ENCODE results near the gene ANP32A.
"Not testable (repeated sequence)": the region's sequence is repeated elsewhere in the genome, so short reads cannot be mapped to it uniquely, and the experiment has no call there.

ANP32A gene

DNA sequence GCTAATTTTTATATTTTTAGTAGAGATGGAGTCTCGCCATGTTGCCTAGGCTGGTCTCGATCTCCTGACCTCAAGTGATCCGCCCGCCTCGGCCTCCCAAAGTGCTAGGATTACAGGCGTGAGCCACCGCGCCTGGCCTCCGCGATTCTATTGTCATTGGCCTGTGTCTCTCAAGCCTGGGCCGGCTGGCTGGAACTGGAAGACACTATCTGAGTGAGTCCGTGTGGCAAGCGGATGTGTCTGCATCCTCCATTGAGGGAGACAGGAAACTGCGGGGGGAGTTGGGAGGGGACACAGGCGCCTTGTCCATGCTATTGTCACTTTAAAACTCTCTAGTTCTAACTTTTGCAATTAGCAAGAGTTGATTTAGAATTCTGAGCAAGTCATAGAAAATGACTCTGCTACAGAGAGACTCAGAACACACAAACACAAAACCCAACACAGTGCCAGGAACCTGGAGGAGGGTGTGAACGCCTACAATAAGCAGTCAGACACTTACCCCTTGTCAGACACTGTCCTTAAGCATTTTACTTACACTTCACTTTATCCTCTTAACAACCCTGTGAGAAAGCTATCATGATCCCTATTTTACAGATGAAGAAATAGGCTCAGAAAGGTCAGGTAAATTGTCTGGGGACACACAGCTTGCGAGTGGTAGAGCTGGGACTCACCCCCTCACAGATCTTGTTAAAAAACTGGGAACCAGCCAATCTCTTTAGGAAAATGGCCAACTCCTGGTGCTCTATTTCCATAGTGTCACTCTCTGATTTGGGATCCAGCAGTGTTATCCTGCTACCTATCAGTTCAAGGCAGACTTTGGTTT, 38.7 kb downstream of the ANP32A start:
- no peak for DNase-seq (ENCODE audit: low spot score)

DNA sequence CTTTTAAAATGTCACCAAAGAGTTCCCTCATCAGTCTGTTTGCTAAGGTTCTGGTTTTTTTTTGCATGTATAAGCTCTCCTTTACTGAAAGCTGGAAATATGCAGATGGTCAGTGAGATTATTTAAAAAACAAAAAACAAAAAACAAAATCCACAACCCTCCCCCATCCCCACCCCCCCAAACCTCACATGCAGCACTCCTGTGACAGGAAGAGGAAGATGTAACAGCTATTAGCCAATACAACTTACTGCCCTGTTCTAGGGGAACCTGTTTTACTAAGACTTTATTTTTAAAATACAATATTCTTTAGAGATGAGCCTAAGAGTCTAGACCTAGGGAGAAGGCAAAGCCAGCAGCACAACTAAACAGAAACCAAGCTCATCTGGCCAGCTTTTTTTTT, 39.5 kb downstream of the ANP32A start:
- DNase-seq (ENCODE audit: low spot score) = no peak

DNA sequence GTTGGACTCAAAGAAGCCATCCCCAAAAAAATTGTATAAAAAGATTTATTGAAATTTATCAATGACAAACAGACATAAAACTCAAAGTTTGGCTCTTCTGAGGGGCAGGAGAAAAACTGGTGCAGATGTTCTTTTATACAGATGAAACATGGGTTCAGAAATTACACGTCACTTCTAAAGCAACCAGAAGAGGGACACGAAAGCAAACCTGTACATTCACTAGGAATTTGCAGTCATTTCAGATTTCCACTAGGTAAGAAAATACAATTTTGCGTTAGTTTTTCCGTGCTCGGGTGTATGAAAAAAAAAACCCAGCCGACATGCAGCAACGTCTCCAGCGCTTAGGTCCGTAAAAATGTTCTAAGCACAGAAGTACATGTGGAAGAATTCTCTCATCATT, 41.8 kb downstream of the ANP32A start:
- no peak for DNase-seq (ENCODE audit: low spot score)

DNA sequence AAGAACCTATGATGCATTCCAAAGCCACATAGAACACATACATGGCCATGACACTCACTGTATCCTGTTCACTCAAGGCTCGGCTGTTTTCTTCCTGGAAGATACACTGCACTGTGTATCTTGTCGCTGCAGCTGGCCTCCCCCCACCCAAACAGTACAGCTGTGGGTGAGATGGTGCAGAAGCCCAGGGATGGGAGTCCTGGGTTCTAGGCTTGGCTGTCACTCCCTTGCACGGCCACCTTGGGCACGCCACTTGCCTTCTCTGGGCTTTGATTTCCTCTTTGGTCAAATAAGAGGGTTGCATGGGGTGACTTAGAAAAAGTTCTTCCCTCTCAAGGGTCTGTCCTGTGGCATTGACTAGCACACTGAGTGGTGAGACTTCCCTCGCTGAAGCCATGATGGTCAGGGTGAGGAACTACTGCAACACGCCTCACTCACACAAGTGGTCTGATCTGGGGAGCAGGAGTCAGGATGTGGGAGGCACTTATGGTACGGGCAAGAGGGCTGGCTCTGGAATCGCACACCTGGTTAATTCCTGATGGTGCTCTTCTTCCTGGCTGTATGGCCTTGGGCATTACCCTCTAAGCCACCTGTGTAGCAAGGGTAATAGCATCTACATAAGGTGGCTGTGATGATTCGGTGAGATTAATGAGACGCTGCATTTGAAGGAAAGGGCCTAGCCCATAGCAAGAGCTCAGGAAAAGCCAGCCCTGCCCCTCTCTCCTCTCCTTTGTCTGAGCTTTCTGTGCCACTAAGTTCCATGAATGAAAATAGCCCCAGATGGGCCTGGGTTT, 44.0 kb downstream of the ANP32A start:
- DNase-seq (ENCODE audit: low spot score) = no peak

DNA sequence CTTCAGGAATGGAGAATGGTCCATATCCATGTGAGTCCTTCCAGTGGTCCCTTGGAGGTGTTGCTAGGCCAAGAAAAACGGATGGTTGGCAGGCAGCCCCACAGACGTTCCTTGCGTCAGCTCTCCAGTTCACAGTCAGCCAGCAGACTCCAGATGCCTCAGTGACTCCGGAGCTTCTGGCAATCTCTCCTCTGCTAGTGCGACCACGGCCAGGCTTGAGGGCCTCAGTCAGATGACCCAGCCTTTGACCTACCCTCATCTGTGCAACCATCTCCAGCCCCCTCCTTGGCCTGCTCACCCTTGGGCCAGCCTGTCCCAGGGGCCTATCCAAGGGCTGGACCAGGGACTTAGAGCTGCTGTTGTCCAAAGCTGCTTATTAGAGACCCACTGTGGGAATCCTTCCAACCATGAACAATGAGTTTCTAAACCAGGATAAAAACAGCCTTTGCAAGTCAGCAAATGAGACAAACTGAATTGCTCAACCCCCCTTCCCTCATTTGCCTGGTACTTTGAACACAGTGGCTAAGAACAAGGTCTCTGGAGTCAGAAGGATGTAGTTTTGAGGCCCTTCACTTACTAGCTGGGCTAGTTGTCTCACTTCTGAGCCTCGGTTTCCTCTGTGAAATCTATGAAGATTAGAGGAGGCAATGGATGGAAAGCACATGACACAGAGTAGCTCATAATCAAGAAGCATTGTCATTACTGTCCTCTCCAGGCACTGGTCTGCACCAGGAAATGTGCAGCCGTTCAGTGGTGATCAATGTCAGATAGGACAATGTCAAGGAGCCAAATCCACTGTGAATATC, 44.8 kb downstream of the ANP32A start:
- peak; percentile 1 for DNase-seq (ENCODE audit: low spot score)

DNA sequence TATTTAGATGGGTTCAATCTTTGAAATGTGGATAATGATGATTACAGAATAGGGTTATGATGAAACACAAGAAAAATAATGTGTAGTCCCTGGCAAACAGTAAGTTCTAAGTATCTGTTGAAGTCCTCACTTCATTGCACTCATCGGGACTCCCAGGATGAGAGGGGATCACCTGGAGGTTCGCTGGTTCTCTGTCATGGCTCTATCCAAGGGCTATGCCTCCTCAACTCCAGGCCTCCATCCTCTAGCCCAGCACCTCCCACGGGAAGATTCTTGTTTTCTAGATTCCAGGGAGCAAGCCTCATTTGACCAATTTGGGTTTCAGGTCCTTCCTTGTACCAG, 45.5 kb downstream of the ANP32A start:
- DNase-seq (ENCODE audit: low spot score) = no peak

DNA sequence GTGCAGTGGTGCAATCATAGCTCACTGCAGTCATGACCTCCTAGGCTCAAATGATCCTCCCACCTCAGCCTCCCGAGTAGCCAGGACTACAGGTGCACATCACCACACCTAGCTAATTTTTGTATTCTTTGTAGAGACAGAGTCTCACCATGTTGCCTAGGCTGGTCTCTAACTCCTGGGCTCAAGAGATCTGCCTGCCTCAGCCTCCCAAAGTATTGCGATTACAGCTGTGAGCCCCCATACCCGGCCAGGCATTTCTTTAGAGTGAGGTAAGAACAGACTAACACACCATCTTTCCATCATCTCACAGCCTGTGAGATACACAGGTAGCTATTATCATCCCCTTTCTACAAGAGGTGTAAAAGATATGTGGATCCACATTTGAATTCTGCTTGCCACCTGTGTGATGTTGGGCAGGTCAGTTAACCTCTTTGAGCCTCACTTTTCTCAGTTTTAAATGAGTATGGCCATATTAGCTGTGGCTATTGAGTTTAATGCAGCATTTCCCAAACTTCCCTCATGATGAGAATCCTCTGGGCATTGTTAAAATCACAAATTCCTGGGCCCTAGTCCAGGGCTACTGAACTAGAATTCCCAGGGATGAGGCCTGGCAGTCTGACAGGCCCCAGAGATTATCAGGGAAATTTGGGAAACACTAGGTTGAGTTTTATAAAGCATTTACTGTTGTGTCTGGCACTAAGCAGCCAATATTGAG, 46.0 kb downstream of the ANP32A start:
- DNase-seq (ENCODE audit: low spot score) = no peak

DNA sequence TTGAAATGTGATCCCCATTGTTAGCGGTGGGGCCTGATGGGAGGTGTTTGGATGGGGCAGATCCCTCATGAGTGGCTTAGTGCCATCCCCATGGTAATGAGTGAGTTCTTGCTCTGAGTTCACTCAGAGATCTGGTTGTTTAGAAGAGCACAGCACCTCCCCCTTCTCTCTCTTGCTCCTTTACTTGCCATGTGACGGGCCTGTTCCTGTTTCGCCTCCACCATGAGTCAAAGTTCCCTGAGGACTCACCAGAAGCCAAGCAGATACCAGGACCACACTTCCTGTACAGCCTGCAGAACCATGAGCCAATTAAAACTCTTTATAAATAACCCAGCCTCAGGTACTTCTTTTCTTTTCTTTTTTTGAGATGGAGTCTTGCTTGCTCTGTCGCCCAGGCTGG, 46.6 kb downstream of the ANP32A start:
- no peak for DNase-seq (ENCODE audit: low spot score)

DNA sequence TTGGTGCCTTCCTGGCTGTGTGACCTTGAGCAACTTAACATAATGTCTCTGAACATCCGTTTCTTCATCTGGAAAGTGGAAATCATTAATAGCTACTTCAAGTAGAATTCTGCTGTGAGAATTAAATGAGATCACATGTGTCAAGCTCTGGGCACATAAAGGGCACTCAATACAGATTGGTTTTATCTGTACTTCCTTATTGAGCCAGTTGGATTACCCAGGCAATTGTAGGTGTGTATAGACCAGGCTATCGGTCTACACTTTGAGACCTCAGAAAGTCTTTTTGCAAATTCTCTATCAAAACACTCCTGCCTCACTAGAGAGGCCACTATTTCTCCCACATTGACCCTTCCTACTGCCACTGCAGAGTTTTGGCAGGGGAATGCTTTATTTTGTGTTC, 47.7 kb downstream of the ANP32A start:
- no peak for DNase-seq (ENCODE audit: low spot score)

DNA sequence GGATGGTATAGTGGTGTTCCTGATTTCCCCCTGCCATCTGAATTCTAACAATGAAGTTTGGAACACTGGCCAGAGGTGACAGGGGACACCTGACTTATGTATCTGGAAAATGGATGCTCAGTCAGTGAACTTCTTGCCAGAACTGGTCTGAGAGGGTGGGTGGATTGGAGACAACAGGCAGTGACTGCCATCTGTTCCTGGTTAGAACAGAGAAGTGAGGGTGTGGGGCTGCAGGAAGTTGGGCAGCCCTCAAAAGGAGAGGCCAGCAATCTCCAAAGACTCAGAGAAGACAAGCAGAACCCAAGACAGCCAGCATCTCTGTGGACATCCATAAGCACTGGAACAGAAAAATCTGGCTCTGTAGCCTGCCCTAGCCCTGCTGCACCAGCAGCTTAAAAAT, 50.5 kb downstream of the ANP32A start:
- no peak for DNase-seq (ENCODE audit: low spot score)

DNA sequence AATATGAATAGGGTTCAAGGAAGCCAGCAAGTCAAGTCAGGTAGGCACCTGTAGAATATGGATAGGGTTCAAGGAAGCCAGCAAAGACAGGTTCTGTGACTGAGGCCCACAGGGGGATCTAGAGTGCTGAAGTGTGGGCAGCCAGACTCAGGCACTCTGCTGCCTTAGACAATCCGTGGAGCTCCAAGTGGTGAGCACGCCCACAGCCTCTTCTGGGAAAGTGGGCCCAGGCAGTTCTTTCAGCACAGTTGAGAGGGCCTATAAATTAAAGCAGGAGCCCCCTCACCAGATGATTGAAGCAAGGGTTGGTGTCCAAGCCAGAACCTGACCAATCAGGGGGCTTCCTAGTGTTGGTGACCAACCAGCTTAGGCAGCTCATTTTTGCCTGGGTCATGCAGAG, 51.0 kb downstream of the ANP32A start:
- DNase-seq (ENCODE audit: low spot score) = no peak

DNA sequence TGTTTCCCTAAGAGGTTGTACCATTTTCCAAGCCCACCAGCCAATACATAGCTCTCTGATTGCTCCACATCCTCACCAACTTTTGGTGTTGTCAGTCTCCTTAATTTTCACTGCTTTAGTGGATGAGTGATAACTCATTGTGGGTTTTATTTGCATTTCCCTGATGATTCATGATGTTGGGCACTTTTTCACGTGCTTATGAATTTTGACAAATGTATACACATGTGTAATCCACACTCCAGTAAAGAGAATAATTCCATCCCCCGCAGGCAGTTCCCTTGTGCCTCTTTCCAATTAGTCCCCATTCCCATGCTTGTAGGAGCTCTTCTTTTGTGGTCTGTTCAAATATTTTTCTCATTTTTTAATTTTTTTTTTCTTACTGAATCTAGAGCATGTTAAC, 52.4 kb downstream of the ANP32A start:
- no peak for DNase-seq (ENCODE audit: low spot score)

DNA sequence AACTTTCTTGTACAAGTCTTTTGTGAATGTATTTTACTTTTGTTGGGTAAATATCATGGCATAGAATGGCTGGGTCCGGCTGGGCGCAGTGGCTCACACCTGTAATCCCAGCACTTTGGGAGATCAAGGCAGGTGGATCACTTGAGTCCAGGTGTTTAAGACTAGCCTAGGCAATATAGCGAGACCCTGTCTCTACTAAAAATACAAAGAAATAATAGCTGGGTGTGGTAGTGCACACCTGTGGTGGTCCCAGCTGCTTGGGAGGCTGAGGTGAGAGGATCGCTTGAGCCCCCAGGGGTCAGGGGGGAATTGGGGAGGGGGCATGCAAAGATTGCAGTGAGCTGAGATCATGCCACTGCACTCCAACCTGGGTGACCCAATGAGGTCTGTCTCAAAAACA, 52.9 kb downstream of the ANP32A start:
- no peak for DNase-seq (ENCODE audit: low spot score)

DNA sequence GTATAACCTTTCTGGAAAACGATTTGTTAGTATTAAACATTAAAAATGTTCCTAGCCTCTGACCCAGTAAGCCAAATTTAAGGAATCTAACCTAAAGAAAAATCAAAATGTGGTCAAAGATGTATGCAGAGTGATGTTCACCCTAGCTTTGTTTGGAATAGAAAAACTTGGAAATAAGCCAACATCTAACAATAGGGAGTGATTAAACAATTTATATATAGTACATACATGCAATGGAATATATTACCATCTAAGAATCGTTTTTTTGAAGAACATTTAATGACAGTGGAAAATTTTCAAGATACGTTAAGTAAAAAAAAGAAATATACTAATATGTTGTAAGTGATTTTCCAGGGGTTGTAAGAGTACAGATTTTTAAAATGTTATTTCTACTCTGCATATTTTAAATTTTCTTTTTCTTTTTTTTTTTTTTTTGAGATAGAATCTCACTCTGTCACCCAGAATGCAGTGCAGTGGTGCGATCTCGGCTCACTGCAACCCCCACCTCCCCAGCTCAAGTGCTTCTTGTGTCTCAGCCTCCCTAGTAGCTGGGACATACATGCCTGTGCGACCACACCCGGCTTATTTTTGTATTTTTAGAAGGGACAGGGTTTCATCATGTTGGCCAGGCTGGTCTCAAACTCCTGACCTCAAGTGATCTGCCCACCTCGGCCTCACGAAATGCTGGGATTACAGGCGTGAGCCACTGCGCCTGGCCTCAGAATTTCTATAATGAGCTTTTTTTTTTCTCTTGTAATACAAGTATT, 54.9 kb downstream of the ANP32A start:
- DNase-seq (ENCODE audit: low spot score) = no peak

DNA sequence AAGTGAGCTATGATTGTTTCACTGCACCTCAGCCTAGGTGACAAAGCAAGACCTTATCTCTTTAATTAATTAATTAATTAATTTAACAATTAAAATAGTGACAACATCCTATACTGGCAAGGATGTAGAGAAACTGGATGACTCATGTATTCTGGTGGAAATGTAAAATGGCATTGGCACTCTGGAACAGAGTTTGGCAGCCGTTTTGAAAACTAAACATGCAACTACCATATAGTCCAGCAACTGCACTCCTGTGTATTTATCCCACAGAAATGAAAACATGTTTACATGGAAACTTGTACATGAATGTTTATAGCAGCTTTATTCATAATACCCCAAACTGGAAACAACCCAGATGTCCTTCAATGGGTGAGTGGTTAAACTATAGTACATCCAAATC, 56.6 kb downstream of the ANP32A start:
- DNase-seq (ENCODE audit: low spot score) = no peak

DNA sequence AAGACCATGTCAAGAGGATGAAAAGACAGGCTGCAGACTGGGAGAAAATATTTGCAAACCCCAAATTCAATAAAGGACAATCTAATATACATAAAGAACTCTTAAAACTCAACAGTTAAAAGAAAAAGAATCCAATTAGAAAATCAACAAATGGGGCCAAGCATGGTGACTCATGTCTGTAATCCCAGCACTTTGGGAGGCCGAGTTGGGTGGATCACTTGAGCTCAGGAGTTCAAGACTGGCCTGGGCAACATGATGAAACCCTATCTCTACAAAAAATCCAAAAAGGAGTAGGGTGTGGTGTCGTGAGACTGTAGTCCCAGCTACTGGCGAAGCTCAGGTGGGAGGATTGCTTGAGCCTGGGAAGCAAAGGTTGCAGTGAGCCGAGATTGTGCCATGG, 57.6 kb downstream of the ANP32A start:
- no peak for DNase-seq (ENCODE audit: low spot score)

DNA sequence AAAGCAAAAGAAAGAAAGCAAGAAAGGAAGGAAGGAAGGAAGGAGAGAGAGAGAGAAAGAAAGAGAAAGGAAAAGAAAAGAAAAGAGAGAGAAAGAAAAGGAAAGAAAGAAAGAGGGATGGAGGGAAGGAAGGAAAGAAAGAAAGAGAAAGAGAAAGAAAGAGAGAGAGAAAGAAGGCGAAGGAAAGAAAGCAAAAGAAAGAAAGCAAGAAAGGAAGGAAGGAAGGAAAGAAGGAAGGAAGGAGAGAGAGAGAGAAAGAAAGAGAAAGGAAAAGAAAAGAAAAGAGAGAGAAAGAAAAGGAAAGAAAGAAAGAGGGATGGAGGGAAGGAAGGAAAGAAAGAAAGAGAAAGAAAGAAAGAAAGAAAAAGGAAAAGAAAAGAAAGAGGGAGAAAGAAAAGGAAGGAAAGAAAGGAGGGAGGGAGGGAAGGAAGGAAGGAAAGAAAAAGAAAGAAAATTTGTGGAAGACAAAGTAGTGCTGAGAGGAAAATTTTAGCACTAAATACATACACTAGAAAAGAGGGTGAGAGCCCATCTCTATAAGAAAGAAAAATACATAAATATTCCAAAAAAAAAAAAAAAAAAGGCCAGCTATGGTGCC, 60.6 kb downstream of the ANP32A start:
- not testable (repeated sequence) for DNase-seq (ENCODE audit: low spot score)

DNA sequence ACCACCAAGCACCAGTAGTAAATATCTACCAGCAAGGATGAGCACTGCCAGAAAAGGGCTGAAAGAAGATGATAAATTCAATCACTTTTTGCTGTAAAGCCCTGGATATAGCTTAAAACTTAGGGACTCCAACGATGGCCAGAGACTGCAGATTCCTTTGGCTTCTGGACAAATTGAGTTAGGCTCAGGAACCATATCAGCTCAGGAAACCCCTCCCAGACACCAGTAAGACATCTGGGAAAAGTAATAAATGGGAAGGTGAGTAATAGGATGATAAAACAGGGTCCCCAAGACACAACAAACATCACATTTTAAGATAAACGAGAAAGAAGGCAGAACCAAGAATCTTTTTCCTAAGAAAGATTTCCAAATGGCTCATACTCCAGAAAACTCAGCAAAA, 65.0 kb downstream of the ANP32A start:
- no peak for DNase-seq (ENCODE audit: low spot score)

DNA sequence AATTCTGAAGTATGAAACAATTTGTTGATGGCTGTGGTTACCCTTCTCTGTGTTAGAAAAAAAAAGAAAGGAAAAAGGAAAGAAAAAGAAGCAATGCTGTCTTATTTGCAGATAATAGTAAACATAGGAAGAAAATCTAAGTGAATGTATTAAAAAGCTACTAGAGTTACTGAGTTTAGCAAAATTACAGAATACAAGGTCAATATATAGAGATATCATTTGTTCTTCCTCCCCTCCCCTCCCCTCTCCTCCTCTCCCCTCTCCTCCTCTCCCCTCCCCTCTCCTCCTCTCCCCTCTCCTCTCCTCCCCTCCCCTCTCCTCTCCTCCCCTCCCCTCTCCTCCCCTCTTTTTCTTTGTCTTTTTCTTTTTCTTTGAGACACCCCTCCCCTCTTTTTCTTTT, 69.1 kb downstream of the ANP32A start:
- DNase-seq (ENCODE audit: low spot score) = no peak

DNA sequence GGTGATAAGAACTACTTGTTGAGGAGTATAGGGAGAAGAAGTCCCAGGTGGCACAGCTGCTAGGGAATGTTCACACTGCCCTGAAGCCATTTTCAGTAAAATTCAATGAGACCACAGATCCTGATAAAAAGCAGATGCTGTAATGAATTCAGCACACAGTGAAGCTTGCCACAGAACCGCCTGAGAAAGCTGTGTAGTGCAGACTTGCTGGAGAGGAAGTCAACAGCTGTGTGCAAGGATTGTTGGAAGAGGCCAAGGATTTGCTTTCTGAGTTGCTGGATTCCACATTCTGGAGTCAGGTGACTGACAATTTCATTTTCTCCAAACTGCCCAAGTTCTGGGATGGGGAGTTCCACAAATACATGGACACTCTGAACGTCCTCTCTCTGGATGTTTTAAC, 70.9 kb downstream of the ANP32A start:
- DNase-seq (ENCODE audit: low spot score) = no peak

DNA sequence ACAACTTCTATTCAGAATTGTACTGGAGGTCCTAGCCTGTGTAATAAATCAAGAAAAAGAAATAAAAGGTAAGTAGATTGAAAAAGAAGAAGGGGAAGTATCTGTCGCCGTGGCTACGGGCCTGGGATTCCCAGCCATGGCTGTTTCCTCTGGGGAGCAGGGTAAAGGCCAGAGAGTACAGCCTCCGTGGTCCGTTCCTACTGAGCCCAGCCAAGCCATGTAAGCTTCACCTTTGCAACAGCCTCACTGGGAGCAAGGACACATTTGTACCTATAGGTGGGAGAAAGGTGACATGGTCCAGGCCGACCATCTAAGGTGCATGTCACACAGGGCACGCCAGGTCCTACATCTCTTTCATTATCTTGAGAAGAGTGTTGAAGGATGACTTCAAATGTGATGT, 71.3 kb downstream of the ANP32A start:
- DNase-seq (ENCODE audit: low spot score) = no peak
